ENCODE data around the gene PPFIBP2. TPM values are rescaled to one million over a fixed set of nuclear protein-coding genes. Genes with fewer than 3 reads are reported as not detected.
A peak's percentile ranks its signal among the peaks of the same experiment; 100 is the strongest.

The PPFIBP2 gene
- total RNA-seq, 1 experiment from 2014 or later, result 13.9 TPM

DNA sequence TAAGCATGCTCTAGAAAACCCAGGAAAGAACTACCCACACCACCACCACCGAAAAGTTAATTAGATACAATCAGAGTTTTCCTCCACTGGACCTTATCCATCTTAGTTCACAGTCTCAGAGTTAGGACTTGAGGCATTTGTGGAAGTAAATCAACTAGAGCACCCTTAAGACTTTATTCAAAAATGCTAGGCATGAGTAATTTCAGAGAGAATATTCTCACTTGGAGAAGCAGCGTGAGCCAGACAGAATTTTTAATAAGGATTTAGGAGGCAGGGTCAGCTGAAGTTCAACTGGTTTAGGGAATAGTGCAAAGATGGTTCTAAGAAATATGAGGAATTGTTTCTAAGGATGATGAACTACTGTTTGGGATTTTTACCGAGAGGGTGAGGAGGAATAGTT lies 29.7 kb upstream of the PPFIBP2 start:
- CTCF ChIA-PET, result no interaction called here
- Histone ChIP-seq H3K79me2 (ENCODE audit: low read depth) (no peaks in the 10 kb centered on the region), H3K4me2 (no peak overlapping the region), H3K9me3 (ENCODE audit: insufficient read depth, low read depth) (no peaks in the 10 kb centered on the region), H3K36me3 (ENCODE audit: low read depth) (no peaks in the 10 kb centered on the region), H3K9me2 (ENCODE audit: insufficient read depth) (no peaks in the 10 kb centered on the region), H3K27ac (no peak overlapping the region), H3K4me3 (no peak overlapping the region), H2AFZ (no peak overlapping the region), H3K27me3 (ENCODE audit: insufficient read depth, low read depth) (no peaks in the 10 kb centered on the region), H4K20me1 (ENCODE audit: insufficient read depth) (no peaks in the 10 kb centered on the region), H3K4me1 (replicated peaks; ENCODE audit: insufficient read depth) (no peaks in the 10 kb centered on the region; the same call in 1 of the 2 replicates), H3F3A (ENCODE audit: insufficient read depth, low read depth) (no peaks in the 10 kb centered on the region)
- BruUV-seq (replicated peaks), result no TSS peak
- no peak for TF ChIP-seq CTCF (conservative IDR thresholded peaks at IDR 0.05)
- POLR2A ChIA-PET (ENCODE audit: unreplicated experiment), result no interaction called here
- intact Hi-C loops (cut with micrococcal nuclease; ENCODE audit: unreplicated experiment), result no loop called here
- no peak for DNase-seq

- Histone ChIP-seq H3F3A (ENCODE audit: insufficient read depth, low read depth) (no peaks in the 10 kb centered on the region), H3K4me1 (replicated peaks; ENCODE audit: insufficient read depth) (no peaks in the 10 kb centered on the region; the same call in 1 of the 2 replicates), H3K79me2 (ENCODE audit: low read depth) (no peaks in the 10 kb centered on the region), H3K4me2 (no peak overlapping the region), H3K27me3 (ENCODE audit: insufficient read depth, low read depth) (no peaks in the 10 kb centered on the region), H3K9me3 (ENCODE audit: insufficient read depth, low read depth) (no peaks in the 10 kb centered on the region), H4K20me1 (ENCODE audit: insufficient read depth) (no peaks in the 10 kb centered on the region), H3K36me3 (ENCODE audit: low read depth) (no peaks in the 10 kb centered on the region), H3K4me3 (no peak overlapping the region), H3K9me2 (ENCODE audit: insufficient read depth) (no peaks in the 10 kb centered on the region), H2AFZ (no peak overlapping the region), H3K27ac (no peak overlapping the region)
- intact Hi-C loops (cut with micrococcal nuclease; ENCODE audit: unreplicated experiment), result no loop called here
- TF ChIP-seq EZH2 (IDR thresholded peaks at IDR 0.05; ENCODE audit: low read depth) (no peak), CTCF (conservative IDR thresholded peaks at IDR 0.05) (no peak)
- CTCF ChIA-PET, result no interaction called here
- POLR2A ChIA-PET (ENCODE audit: unreplicated experiment), result no interaction called here
- peak in 1 of 2 experiments; percentile 59 for DNase-seq
- no TSS peak for BruUV-seq (replicated peaks)
Measured at GRCh38 chr11:7484645-7485044, 29.2 kb upstream of the PPFIBP2 start.

- no peaks in the 10 kb centered on the region for H3K79me2 ChIP-seq (ENCODE audit: low read depth)
- intact Hi-C loops (cut with micrococcal nuclease; ENCODE audit: unreplicated experiment), result no loop called here
- H3K4me1 ChIP-seq (replicated peaks; ENCODE audit: insufficient read depth), result no peaks in the 10 kb centered on the region; the same call in 1 of the 2 replicates
- no peak within 1 kb of the TSS for H3K4me3 ChIP-seq
- no peak within 1 kb of the TSS for H2AFZ ChIP-seq
- no peaks in the 10 kb centered on the region for H3K36me3 ChIP-seq (ENCODE audit: low read depth)
- POLR2A ChIA-PET (ENCODE audit: unreplicated experiment), result no interaction called here
- 0 out of 2 replicates have a peak within 1 kb of the TSS, but pooled peaks have one; percentile 16 for H3K27ac ChIP-seq
- TF ChIP-seq EZH2 (IDR thresholded peaks at IDR 0.05; ENCODE audit: low read depth) (no peak), CTCF (conservative IDR thresholded peaks at IDR 0.05) (no peak)
- H3K27me3 ChIP-seq (ENCODE audit: insufficient read depth, low read depth), result no peaks in the 10 kb centered on the region
- H3K9me2 ChIP-seq (ENCODE audit: insufficient read depth), result no peaks in the 10 kb centered on the region
- no TSS peak for BruUV-seq (replicated peaks)
- H4K20me1 ChIP-seq (ENCODE audit: insufficient read depth), result no peaks in the 10 kb centered on the region
- CTCF ChIA-PET, result no interaction called here
- no peaks in the 10 kb centered on the region for H3F3A ChIP-seq (ENCODE audit: insufficient read depth, low read depth)
- no peak within 1 kb of the TSS for H3K4me2 ChIP-seq
- no peak for DNase-seq
- H3K9me3 ChIP-seq (ENCODE audit: insufficient read depth, low read depth), result no peaks in the 10 kb centered on the region
Measured at GRCh38 chr11:7485186-7486097, 28.4 kb upstream of the PPFIBP2 start, which contains the start of gene OLFML1. TSS of gene OLFML1 (plus strand) at chr11:7485506. CDS start at chr11:7485876, 370 bp downstream.
